ENCODE measurements around the gene MRPL2.
"Not testable (repeated sequence)": the region's sequence is repeated elsewhere in the genome, so short reads cannot be mapped to it uniquely, and the experiment has no call there.

Gene MRPL2

DNA sequence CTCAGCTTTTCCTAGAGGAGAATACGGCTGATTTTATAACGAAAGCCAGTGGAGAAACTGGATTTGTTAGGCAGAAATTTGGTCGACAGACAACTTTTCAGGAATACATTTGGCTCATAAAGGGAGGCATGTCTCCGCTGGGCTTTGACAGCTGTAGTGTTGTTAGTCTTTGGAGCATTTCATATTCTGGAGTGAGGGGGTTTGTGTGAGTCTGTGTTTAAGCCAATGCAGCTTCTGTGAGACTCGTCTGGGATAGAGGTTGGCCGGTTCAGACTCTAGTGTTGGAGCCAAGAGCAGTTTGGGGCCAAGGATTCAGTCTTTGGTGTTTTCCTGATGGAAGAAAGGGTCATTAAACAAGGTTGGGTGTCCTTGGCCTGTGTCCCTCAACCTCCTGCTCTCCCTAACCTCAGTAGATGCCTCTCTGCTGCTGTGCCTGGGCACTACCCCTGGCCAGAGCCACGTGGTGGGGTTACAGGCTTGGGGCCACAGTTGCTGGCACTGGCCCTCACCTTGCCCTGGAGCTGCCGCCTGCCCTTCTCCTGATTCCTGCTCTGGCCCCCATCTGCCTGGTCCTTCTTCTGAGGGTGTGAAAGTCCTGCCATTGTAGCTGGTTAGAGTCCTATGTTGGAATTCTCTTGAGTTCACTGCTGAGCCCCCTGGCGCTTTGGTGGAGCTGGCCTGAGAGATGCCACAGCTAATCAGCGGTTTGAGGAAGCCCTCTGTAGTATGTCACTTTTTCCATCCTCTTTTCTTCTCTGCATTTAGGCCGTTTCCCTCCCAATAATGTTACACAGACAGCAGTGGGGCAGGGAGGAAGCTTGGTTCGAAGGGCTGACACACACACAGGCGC is 23.8 kb upstream of the MRPL2 start:
- DNase-seq (ENCODE audit: low read depth in 2 of 2), result no peak

DNA sequence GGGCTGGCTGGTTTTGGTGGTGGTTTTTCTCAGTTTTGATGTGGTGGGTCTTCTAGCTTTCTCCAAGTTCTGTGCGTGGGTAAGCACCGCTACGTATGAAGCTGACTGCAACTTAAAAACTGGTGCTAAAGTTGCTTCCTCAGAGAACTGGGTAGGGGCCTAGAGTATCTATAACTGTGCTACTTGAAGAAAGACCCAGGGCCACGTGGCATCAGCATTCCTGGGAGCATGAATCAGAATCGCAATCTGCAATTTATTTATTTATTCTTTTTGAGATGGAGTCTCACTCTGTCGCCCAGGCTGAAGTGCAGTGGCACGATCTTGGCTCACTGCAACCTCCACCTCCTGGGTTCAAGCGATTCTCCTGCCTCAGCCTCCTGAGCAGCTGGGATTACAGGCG is 22.7 kb upstream of the MRPL2 start:
- not testable (repeated sequence) for DNase-seq (ENCODE audit: low read depth in 2 of 2)

DNA sequence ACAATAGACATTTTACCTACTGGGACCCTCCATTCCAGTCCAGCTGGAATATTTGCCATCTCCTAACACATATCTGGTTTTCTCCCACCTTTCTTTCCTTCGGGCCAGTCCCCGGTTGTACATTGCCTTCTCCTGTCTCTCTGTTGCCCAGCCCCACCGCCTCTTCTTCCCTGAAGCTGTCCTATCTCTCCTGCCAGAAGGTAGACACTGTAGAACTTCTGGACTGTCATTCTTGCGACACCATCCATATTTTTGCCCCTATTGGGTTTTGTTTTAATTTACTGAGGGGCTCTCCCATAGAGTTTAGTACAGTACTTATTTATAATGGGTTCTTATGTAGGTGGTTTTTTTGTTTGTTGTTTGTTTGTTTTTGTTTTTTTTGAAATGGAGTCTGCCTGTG is 21.8 kb upstream of the MRPL2 start:
- no peak for DNase-seq (ENCODE audit: low read depth in 2 of 2)

DNA sequence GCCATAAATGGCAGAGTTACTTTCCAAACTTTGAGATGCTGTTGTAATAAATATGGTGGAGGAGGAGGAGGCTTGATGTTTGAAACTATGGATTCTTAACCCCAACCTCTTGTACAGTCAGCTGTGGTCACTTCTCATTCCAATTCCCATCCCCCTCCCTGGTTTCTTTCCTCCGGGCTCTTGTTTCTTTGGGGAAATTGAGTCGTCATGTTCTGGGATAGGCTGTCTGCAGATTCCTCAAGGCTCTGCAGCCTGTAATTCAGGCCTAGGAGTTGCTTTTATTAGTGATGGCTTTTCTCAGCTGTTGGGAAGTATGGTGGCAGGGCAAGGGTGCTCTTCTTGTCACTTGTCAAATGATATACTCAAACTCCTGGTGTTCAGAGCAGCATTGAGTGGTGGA is 19.5 kb upstream of the MRPL2 start:
- no peak for DNase-seq (ENCODE audit: low read depth in 2 of 2)

DNA sequence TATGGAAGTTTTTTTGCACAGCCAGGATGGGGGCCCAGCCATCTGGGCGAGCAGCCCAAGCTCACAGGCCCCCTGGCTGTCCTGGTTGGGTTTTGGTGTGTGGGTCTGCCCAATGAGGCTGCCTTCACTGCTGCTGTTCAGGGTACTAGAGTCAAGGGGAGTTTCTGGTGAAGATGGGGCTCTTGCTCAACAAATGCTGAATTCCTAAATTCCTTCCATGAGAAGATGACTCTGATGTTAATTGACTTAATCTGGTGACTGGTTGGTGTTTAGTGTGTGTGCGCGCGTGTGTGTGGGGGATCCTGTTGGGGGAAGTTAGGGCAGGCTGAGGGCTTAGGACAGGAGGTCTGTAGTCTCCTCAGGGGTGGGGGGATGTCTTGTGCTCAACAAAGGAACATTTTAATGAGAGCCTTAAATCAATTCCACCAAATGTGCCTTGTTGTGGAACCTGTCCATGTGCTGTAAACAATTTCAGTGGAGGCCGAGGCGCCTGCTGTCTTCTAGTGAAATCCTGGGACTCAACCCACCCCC is 18.8 kb upstream of the MRPL2 start:
- DNase-seq (ENCODE audit: low read depth in 2 of 2), result no peak

DNA sequence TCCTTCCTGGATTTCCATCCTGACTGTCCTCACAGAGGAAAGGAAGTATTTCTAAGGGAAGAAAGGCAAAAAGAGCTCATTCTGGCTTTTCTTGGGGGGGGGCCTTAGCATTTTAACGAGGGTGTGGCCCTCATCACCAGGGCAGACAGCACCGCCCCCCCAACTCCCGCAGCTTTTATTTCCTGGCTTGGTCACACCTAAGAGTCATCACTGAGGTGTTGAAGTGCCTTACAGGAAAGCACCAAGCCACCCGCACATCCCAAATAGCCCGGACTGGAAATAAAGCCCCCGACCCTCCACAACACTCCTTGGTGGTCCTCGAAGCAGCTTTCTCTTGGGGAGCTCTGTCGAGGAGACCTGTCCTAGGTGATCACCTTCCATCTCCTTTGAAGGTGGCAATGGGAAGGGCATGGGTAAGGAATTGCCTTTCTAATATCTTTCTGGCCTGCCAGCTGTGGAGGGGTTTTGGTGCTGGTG is 18.1 kb upstream of the MRPL2 start:
- DNase-seq (ENCODE audit: low read depth in 2 of 2), result no peak

DNA sequence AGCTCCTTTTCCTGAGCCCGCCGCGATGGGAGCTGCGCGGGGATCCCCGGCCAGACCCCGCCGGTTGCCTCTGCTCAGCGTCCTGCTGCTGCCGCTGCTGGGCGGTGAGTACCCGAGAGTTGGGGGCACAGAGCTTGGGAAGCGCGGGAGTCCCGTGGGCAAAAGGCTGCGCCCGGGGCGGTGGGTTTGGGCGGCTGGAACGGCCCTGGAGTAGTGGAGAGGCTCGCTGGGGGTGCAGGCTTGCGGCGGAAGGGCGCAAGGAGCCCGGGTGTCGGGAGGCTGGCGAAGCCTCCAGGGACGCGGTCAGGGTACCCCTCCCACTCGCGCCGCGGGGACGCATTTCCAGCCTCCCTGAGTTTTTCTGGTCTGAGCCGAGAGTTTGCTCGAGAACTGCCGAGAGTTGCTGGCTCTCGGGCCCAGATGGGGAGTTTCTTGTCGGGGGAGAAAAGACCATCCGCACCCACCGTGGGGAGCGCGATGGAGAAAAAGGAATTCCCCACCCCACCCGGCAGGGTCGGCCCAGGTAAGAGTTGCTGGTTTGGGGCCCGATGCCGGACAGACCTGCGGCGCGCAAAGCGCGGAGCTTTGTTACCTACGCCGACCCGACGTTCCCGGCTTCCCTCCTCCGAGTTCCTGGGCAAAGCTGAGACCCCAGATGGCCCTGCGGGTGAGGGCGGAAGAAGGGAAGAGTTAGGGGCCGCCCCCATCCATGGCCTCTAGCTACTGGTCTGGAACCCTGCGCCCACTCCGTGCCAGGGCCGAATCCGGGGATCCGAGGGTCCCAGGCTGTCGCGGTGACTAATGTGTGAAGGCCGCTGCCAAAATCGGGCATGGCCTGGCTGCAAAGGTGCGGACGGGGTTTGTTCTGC is 17.5 kb upstream of the MRPL2 start:
- no peak for DNase-seq (ENCODE audit: low read depth in 2 of 2)

DNA sequence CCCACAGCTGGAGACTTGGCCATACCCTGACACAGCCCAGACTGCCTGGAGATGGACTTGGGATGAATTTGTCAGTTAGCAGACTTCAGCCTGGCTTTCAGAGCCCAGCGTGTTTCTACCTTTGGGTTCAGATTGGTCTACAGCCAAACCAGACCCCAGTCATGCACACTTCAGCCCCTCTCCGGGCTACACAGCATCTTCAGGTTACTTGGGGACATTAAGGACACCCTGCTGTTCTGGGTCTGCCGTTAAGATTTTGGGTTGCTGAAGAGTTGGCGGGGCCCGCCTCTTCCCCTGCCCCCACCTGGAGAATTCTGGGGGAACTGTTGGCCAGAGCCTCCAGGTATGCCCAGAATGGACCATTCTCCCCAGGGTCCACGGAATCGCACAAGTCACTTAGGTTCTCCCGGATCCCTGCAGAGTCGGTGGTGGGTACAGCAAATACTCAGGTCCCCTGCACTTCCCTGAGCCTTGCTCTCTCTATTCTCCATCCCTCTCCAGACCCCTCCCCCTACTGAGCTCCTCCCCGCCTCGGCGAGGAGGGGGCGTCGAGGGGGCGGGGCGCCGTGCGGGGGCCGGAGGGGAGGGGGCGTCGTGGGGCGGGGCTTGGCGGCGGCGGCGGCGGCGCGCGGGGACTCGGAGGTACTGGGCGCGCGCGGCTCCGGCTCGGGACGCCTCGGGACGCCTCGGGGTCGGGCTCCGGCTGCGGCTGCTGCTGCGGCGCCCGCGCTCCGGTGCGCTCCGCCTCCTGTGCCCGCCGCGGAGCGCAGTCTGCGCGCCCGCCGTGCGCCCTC is 16.6 kb upstream of the MRPL2 start, which contains the start of gene PTK7:
PTK7 (plus strand) TSS at position 645 of the 794 bp plus-strand sequence. CDS start 175 bp downstream, outside the sequence.
- DNase-seq (ENCODE audit: low read depth in 2 of 2), result peak in 1 of 2 donors; percentile 16

DNA sequence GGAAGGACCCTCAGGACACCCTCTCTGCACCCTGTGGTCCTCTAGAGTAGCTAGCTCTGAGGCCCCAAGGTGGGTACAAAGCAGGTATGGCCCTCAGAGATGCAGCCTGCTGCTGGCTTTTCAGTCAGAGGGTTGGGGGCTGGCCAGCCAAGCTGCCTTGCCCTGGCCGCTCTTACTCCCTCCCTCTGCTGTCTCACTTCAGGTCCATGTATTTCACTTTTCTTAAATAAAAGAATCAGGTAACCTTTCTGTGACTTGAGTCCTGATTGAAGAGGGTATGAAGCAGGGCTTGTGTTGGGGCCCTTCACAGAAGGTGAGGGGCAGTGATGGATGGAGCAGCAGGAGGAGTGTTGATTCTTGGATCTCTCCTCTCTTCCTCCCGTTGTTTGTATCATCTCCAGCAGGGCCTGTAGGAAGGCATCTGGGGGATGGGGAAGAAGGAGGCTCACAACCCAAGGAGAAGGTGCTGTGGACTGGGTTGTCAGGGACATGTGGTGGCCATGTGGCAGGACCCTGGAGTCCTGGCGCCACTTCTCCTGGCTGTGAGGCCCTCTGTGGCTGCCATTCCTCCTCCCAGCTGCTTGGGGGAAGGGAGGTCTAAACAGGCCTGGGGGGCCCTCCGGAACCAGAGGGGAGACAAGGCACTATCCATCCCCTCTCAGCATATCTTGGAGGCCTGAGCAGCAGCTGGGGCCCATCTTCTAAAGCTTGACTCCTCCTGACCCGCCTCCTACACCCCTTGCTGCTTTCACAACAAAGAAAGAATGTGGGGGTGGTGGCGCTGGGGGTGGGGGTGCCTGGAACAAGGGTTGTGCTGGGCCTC is 15.8 kb upstream of the MRPL2 start:
- DNase-seq (ENCODE audit: low read depth in 2 of 2), result no peak

DNA sequence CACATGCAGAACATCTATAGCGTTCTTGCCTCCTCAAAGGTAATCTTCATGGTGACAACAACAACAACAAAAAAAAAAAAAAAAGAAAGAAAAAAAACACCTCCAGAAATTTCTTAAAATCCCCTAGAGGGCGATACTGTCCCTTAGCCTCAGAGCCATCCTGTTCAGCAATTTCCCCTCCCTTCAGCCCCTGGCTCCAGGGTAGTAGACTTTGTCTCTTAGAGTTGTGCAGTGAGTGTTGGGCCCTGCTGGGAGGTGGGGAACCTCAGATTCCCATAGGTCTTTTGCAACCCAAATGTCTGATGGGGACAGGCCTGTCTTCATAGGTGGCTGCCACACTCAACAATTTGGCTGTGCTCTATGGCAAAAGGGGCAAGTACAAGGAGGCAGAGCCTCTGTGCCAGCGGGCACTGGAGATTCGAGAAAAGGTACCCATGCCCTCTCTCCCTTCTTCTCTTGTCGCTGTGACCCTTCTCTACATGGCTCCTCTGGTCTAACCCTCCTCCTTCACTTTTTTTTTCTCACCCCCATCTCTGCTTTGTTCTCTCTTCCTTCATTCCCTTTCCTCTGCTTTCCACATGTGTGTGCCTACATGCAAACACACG is 10.9 kb upstream of the MRPL2 start:
- DNase-seq (ENCODE audit: low read depth in 2 of 2), result no peak

DNA sequence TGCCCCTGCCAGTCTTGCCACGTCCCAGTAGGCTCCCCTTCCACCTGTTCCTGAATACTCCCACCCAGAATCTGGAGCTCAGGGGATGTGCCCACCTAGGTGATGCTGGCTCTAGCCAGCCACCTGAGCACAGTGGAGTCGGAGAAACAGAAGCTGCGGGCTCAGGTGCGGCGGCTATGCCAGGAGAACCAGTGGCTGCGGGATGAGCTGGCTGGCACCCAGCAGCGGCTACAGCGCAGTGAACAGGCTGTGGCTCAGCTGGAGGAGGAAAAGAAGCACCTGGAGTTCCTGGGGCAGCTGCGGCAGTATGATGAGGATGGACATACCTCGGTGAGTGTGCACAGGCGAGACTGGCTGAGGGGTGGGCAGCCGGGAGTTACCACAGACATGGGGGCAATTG is 3.6 kb upstream of the MRPL2 start:
- DNase-seq (ENCODE audit: low read depth in 2 of 2), result no peak

DNA sequence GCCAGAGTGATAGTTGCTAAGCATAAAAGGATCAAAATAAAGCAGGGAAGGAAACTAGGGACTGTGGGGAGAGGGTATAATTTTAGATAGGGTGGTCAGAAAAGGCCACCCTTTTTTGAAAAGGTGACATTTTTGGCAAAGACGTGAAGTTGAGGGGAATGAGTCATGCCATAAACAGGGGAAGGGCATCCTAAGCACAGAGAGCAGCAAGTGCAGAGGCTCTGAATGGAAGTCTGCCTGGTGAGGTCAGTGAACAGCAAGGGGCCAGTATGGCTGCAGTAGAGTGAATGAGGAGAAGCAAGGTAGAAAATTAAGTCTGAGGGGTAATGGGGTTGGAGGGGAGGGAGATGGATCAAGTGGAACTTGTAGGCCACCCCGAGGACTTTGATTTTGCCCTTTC is 2.6 kb upstream of the MRPL2 start:
- DNase-seq (ENCODE audit: low read depth in 2 of 2), result no peak

DNA sequence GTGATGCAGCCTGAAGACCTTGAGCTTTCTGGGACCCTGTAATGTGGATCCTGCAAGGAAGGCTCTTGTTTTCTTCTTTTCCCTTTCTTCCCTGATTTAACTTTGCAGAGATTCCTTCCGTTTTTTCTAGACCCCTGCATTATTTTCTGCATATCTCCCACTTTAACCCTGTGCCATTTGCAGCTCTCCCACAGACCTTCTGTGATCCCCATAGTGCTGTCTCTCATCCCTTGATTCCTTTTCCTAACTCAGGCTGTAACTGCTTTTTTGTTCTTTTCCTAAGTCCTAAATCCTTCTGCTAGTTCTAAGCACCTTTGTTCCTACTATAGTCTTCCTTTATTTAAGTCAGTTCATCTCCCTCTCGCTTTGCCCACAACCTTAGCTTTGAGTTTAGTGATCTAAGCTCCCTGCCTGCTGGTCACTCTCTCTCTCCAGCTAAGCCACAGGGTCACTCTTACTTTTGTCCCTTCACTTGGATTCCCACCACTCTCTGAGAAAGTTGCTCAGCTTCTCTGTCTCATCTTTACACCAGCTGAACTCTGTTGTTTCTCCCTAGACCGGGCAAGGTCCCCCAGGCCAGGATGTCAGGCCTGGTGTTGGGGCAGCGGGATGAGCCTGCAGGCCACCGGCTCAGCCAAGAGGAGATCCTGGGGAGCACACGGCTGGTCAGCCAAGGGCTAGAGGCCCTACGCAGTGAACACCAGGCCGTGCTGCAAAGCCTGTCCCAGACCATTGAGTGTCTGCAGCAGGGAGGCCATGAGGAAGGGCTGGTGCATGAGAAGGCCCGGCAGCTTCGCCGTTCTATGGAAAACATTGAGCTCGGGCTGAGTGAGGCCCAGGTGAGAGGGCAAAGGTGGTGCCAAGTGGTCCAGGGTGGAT is 1.8 kb upstream of the MRPL2 start:
- no peak for DNase-seq (ENCODE audit: low read depth in 2 of 2)

DNA sequence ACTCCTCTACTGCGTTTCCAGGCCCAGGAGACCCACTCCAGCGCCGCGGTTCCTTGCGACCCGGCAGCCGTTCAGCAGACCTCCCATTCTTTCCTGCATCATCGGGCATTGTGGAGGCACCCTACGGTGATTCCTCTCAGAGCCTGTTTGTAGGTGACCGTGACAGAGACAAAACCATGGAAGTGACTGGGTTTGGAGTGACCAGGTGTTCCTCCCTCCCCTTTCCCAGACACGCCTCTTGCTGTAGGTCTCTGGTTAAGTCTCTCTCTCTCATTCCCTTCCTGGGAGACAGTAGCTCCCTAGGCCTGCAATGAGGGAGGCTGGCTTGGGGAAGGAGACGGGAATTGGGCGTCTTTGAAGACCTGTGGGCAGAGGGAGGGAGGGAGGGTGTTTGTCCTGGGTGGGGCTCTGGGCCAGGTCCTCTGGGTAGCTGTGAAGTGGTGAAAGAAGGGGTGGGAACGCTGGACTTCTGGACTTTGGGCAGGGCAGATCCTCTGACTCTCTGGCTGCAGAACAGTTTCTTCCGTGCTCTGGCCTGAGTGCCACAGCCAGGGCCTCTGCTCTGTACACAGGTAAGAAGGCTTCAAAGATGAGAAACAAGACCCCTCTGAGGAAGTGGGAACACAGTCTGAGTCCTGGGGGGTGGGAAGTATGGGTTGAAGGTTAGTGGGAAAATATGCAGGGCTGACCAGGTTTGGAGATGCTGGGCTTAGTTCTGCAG is 960 bp upstream of the MRPL2 start:
- no peak for DNase-seq (ENCODE audit: low read depth in 2 of 2)

DNA sequence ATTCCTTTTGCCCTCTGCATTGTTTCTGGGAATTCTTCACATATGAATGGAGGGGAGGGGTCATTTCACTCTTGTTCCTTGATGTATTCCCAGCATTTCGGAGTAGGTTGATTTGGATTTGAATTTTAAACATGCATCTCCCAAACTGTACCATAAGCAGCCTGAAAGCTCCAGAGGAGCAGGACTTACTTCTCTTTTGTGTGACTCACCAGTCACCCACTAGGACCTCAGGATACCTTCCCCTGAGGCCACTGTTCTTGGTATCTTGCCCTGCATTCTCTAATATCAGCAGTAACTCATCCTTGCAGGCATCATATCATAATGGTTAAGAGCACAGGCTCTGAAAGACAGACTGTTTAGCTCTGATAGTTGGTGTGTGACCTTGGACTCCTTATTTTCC is 703 bp downstream of the MRPL2 start:
- no peak for DNase-seq (ENCODE audit: low read depth in 2 of 2)

DNA sequence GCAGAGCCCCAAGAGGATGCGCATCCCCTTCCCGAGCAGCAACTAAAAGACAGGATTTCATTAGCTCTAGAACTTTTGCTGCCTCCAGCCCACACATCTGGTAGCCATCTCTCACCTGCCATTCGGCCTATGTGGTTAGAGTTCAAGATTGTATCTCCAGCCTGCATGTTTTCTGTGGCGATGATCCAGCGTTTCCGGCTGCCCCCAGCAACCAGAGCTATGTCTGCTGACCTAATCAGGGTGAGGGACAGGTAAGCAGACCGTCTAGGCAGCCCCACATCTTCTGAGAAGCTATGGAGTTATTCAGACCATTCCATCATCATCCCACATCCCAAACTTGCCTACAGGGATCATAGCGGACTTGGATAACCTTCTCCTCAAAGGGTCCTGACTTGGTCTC is 3.3 kb downstream of the MRPL2 start:
- no peak for DNase-seq (ENCODE audit: low read depth in 2 of 2)

DNA sequence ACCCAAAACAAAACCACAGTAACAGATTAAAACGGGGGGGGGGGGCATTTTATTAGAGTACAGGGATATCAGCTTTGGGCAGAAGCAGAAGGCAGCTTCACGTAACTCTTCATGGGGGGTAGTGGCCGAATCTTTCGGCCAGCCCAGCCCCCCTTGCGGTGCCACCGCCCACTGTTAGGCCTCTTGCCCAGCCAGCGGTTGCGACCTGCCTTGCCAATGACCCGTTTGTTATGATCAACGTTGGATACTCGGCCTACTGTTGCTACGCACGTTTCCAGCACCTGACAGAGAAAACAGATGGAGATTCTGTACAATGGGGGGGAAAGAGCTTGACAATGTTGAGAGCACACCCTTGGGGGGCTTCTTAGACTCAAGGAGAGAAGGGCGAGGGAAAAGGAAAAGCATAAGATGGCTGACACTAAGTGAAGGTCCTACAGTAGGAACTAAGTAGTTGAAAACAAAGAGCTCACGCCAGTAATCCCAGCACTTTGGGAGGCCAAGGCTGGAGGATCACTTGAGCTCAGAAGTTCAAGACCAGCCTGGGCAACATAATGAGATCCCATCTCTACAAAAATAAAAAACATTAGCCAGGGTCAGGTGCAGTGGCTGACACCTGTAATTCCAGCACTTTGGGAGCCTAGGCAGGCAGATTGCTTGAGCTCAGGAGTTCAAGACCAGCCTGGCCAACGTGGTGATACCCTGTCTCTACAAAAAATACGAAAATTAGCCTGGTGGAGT is 4.9 kb downstream of the MRPL2 start:
- no peak for DNase-seq (ENCODE audit: low read depth in 2 of 2)

All from stimulated activated CD8-positive, alpha-beta memory T cell treated with anti-CD3 and anti-CD28 coated beads, Interleukin-7, amount 100 ng/mL, for 4 hours (primary cell).